Stimulated activated CD8-positive, alpha-beta memory T cell treated with anti-CD3 and anti-CD28 coated beads, Interleukin-12 subunit alpha, Interleukin-12 subunit beta, amount 100 ng/mL, for 1 hour (primary cell): ENCODE results near the gene SCFD2.

Source experiments
- DNase-seq: peaks from one replicate; pipeline ENCODE4 v3.0.0-alpha.2; 2020; ENCODE audit warnings: low read depth

Gene SCFD2

GRCh38 chr4:53137468-53137867, 228.4 kb downstream of the SCFD2 start:
- DNase-seq = no peak

GRCh38 chr4:53136954-53137353, 228.9 kb downstream of the SCFD2 start:
- DNase-seq = no peak

- DNase-seq = no peak
Observed at GRCh38 chr4:53132132-53132891, 233.5 kb downstream of the SCFD2 start.

GRCh38 chr4:53131562-53131925, 234.3 kb downstream of the SCFD2 start:
- DNase-seq = no peak

GRCh38 chr4:53130896-53131561, 234.8 kb downstream of the SCFD2 start:
- no peak for DNase-seq

- no peak for DNase-seq
Observed at GRCh38 chr4:53128706-53129357, 237.0 kb downstream of the SCFD2 start.

- DNase-seq = no peak
Observed at GRCh38 chr4:53128231-53128630, 237.6 kb downstream of the SCFD2 start.

- DNase-seq = no peak
Observed at GRCh38 chr4:53127365-53127764, 238.5 kb downstream of the SCFD2 start.

GRCh38 chr4:53126099-53126498, 239.8 kb downstream of the SCFD2 start:
- no peak for DNase-seq

GRCh38 chr4:53123819-53124218, 242.0 kb downstream of the SCFD2 start:
- no peak for DNase-seq

- no peak for DNase-seq
Observed at GRCh38 chr4:53123171-53123570, 242.7 kb downstream of the SCFD2 start.

GRCh38 chr4:53122280-53123116, 243.4 kb downstream of the SCFD2 start:
- no peak for DNase-seq

- DNase-seq = no peak
Observed at GRCh38 chr4:53121264-53121865, 244.5 kb downstream of the SCFD2 start.

GRCh38 chr4:53120778-53121177, 245.1 kb downstream of the SCFD2 start:
- DNase-seq = no peak

- no peak for DNase-seq
Observed at GRCh38 chr4:53119680-53120079, 246.2 kb downstream of the SCFD2 start.

- DNase-seq = no peak
Observed at GRCh38 chr4:53118676-53119075, 247.2 kb downstream of the SCFD2 start.

- DNase-seq = no peak
Observed at GRCh38 chr4:53116954-53117353, 248.9 kb downstream of the SCFD2 start.

GRCh38 chr4:53113431-53114225, 252.2 kb downstream of the SCFD2 start:
- DNase-seq = no peak

- no peak for DNase-seq
Observed at GRCh38 chr4:53105313-53105712, 260.5 kb downstream of the SCFD2 start.

- no peak for DNase-seq
Observed at GRCh38 chr4:53103481-53103880, 262.4 kb downstream of the SCFD2 start.

GRCh38 chr4:53101191-53101581, 264.7 kb downstream of the SCFD2 start:
- no peak for DNase-seq
